KMS-11 (cell line): ENCODE data around the gene SAMD8.
"Not testable (repeated sequence)": the region's sequence is repeated elsewhere in the genome, so short reads cannot be mapped to it uniquely, and the experiment has no call there.

Source experiments
- H2AFZ ChIP-seq: fragments of 200-600 bp; sonication (generic); 2 replicates; pipeline ENCODE4 v1.6.1; 2016; ENCODE audit warnings: antibody characterized with exemption, mixed run types, low read depth
- H3K27ac ChIP-seq: fragments of 200-600 bp; sonication (generic); 2 replicates; pipeline ENCODE4 v1.6.1; 2016; ENCODE audit warnings: mild to moderate bottlenecking, mixed run types
- H3K27me3 ChIP-seq: fragments of 200-600 bp; sonication (generic); 2 replicates; pipeline ENCODE4 v1.6.1; 2017; ENCODE audit warnings: mild to moderate bottlenecking, low read depth, mixed run types, moderate library complexity; ENCODE audit not compliant: insufficient read depth
- H3K36me3 ChIP-seq: fragments of 200-600 bp; sonication (generic); 2 replicates; pipeline ENCODE4 v1.6.1; 2017; ENCODE audit warnings: mild to moderate bottlenecking, mixed run types; ENCODE audit not compliant: insufficient read depth
- H3K4me1 ChIP-seq: fragments of 200-600 bp; sonication (generic); 2 replicates; pipeline ENCODE4 v1.6.1; 2016; ENCODE audit warnings: mild to moderate bottlenecking, low read depth, mixed run types; ENCODE audit not compliant: poor library complexity, severe bottlenecking
- H3K4me2 ChIP-seq: fragments of 200-600 bp; sonication (generic); 2 replicates; pipeline ENCODE4 v1.7.0; 2016; ENCODE audit warnings: mild to moderate bottlenecking, mixed run types
- H3K4me3 ChIP-seq: fragments of 200-600 bp; sonication (generic); IDR thresholded peaks from 2 replicates; pipeline ENCODE4 v1.6.1; 2017; ENCODE audit warnings: low read depth, low read length, mixed read lengths; ENCODE audit not compliant: insufficient read depth
- H3K79me2 ChIP-seq: fragments of 200-600 bp; sonication (generic); 2 replicates; pipeline ENCODE4 v1.6.1; 2016; ENCODE audit warnings: low read depth, mixed run types; ENCODE audit not compliant: insufficient read depth
- H3K9ac ChIP-seq: fragments of 200-600 bp; sonication (generic); 2 replicates; pipeline ENCODE4 v1.6.1; 2016; ENCODE audit warnings: mild to moderate bottlenecking, mixed run types
- H4K20me1 ChIP-seq: fragments of 200-600 bp; sonication (generic); 2 replicates; pipeline ENCODE4 v1.6.1; 2016; ENCODE audit warnings: mild to moderate bottlenecking, mixed run types; ENCODE audit not compliant: insufficient read depth
- CTCF ChIP-seq: fragments of 200-600 bp; sonication (generic); conservative IDR thresholded peaks from 2 replicates; pipeline ENCODE4 v1.6.1; 2017; ENCODE audit warnings: low read depth, mild to moderate bottlenecking, antibody characterized with exemption, low read length, moderate library complexity, mixed read lengths

The SAMD8 gene

GRCh38 chr10:75195035-75195763 lies 83.7 kb downstream of the SAMD8 start:
- Histone ChIP-seq H3K27ac (no peak overlapping the region), H3K4me2 (no peak overlapping the region), H3K9ac (no peak overlapping the region), H3K27me3 (no peaks in the 10 kb centered on the region), H2AFZ (no peak overlapping the region), H3K4me1 (no peaks in the 10 kb centered on the region), H3K79me2 (no peaks in the 10 kb centered on the region), H3K36me3 (no peaks in the 10 kb centered on the region), H3K4me3 (no peak overlapping the region), H4K20me1 (no peaks in the 10 kb centered on the region)
- TF ChIP-seq CTCF = no peak

- Histone ChIP-seq H3K4me3 (no peak overlapping the region), H3K9ac (no peak overlapping the region), H4K20me1 (no peaks in the 10 kb centered on the region), H3K79me2 (no peaks in the 10 kb centered on the region), H3K36me3 (no peaks in the 10 kb centered on the region), H3K27ac (no peak overlapping the region), H3K4me1 (no peaks in the 10 kb centered on the region), H3K4me2 (no peak overlapping the region), H2AFZ (no peak overlapping the region), H3K27me3 (no peaks in the 10 kb centered on the region)
- TF ChIP-seq CTCF = no peak
Observed at GRCh38 chr10:75197066-75197465, 85.6 kb downstream of the SAMD8 start.

- H2AFZ ChIP-seq = no peak overlapping the region
- H3K4me1 ChIP-seq = no peaks in the 10 kb centered on the region
- H3K36me3 ChIP-seq = no peaks in the 10 kb centered on the region
- no peaks in the 10 kb centered on the region for H3K27me3 ChIP-seq
- no peak overlapping the region for H3K4me2 ChIP-seq
- H3K4me3 ChIP-seq = no peak overlapping the region
- no peaks in the 10 kb centered on the region for H4K20me1 ChIP-seq
- no peak for TF ChIP-seq CTCF
- H3K9ac ChIP-seq = no peak overlapping the region
- H3K79me2 ChIP-seq = no peaks in the 10 kb centered on the region
- no peak overlapping the region for H3K27ac ChIP-seq
Observed at GRCh38 chr10:75197906-75198305, 86.5 kb downstream of the SAMD8 start.

GRCh38 chr10:75199949-75200348 lies 88.5 kb downstream of the SAMD8 start:
- H4K20me1 ChIP-seq, H3K4me2 ChIP-seq, H3K4me1 ChIP-seq, H3K4me3 ChIP-seq, H3K27ac ChIP-seq, H3K79me2 ChIP-seq, H3K36me3 ChIP-seq, H2AFZ ChIP-seq, H3K27me3 ChIP-seq, H3K9ac ChIP-seq: not testable (repeated sequence)

GRCh38 chr10:75201793-75202307 lies 90.4 kb downstream of the SAMD8 start:
- no peak for TF ChIP-seq CTCF
- Histone ChIP-seq H3K36me3 (no peaks in the 10 kb centered on the region), H3K9ac (no peak overlapping the region), H3K79me2 (no peaks in the 10 kb centered on the region), H2AFZ (no peak overlapping the region), H4K20me1 (no peaks in the 10 kb centered on the region), H3K27ac (no peak overlapping the region), H3K4me2 (no peak overlapping the region), H3K4me1 (no peaks in the 10 kb centered on the region), H3K4me3 (no peak overlapping the region), H3K27me3 (no peaks in the 10 kb centered on the region)
